Fibroblast of lung (primary cell): ENCODE measurements around the gene TMED9. TPM values are rescaled to one million over a fixed set of nuclear protein-coding genes. Genes with fewer than 3 reads are reported as not detected.
A peak's percentile ranks its signal among the peaks of the same experiment; 100 is the strongest.

Experiments
- DNase-seq, 2 donors: peaks; one replicate each; pipeline versions ENCODE4 v3.0.0 to v3.0.0-alpha.2; 2010; ENCODE audit warnings: low read depth in 2 of 2
- H2AFZ ChIP-seq: 2 replicates; pipeline ENCODE4 v1.5.1; 2012; ENCODE audit warnings: low read length, control low read depth, inconsistent platforms
- H3K27ac ChIP-seq: 2 replicates; pipeline ENCODE4 v1.5.1; 2011; ENCODE audit warnings: low read length, control low read depth; ENCODE audit not compliant: insufficient read depth
- H3K27me3 ChIP-seq: 2 replicates; pipeline ENCODE4 v1.5.1; 2011; ENCODE audit warnings: mild to moderate bottlenecking, low read length; ENCODE audit not compliant: control insufficient read depth, insufficient read depth
- H3K36me3 ChIP-seq: 2 replicates; pipeline ENCODE4 v1.5.1; 2011; ENCODE audit warnings: low read length; ENCODE audit not compliant: control insufficient read depth, insufficient read depth
- H3K4me1 ChIP-seq: 2 replicates; pipeline ENCODE4 v1.5.1; 2011; ENCODE audit warnings: low read length; ENCODE audit not compliant: control insufficient read depth, insufficient read depth; ENCODE audit errors: extremely low read depth
- H3K4me2 ChIP-seq: 2 replicates; pipeline ENCODE4 v1.5.1; 2011; ENCODE audit warnings: low read length, control low read depth; ENCODE audit not compliant: insufficient read depth; ENCODE audit errors: extremely low read depth
- H3K4me3 ChIP-seq, 4 experiments: fragments of 200-600 bp in 1 of 4; sonication (generic) in 1 of 4; replicated peaks in 1 of 4; 2 replicates each; pipeline ENCODE4 v1.5.1; 2011 to 2016; ENCODE audit warnings: low read length in 4 of 4, low read depth in 3 of 4, mild to moderate bottlenecking in 3 of 4, control low read depth in 2 of 4, inconsistent platforms in 1 of 4, mixed read lengths in 1 of 4; ENCODE audit not compliant: insufficient read depth in 1 of 4; ENCODE audit errors: control extremely low read depth in 1 of 4
- H3K79me2 ChIP-seq: 2 replicates; pipeline ENCODE4 v1.5.1; 2012; ENCODE audit warnings: mild to moderate bottlenecking, low read length, inconsistent platforms; ENCODE audit not compliant: control insufficient read depth, insufficient read depth
- H3K9ac ChIP-seq: 2 replicates; pipeline ENCODE4 v1.5.1; 2011; ENCODE audit warnings: mild to moderate bottlenecking, low read length, control low read depth; ENCODE audit not compliant: insufficient read depth
- H3K9me3 ChIP-seq: 2 replicates; pipeline ENCODE4 v1.5.1; 2012; ENCODE audit warnings: low read depth, low read length; ENCODE audit not compliant: control insufficient read depth, insufficient read depth
- H4K20me1 ChIP-seq: 2 replicates; pipeline ENCODE4 v1.5.1; 2011; ENCODE audit warnings: low read length; ENCODE audit not compliant: control insufficient read depth, insufficient read depth; ENCODE audit errors: extremely low read depth
- CTCF ChIP-seq, 2 donors: IDR thresholded peaks in 1 of 2; conservative IDR thresholded peaks in 1 of 2; 1 replicate in 1 of 2; 2 replicates in 1 of 2; pipeline ENCODE4 v1.5.1; 2011 to 2012; ENCODE audit warnings: low read length in 2 of 2, control low read depth in 1 of 2, inconsistent platforms in 1 of 2, low read depth in 1 of 2, mild to moderate bottlenecking in 1 of 2
- EZH2 ChIP-seq: IDR thresholded peaks from 2 replicates; pipeline ENCODE4 v1.5.1; 2012; ENCODE audit warnings: low read length, control low read depth, mild to moderate bottlenecking; ENCODE audit errors: missing control alignments
- polyA plus RNA-seq, 2 donors: library from polyadenylated mRNA; depleted of rRNA in 1 of 2; stranded (reverse) in 1 of 2; unstranded in 1 of 2; fragments of >200 nt; gene quantifications; 2 replicates each; pipeline ENCODE4 v1.2.1, GENCODE V29; 2011 to 2012; ENCODE audit warnings: missing spikeins in 1 of 2
- total RNA-seq: library from RNA; depleted of rRNA; stranded (reverse); fragments of >200 nt; gene quantifications from 2 replicates; pipeline ENCODE4 v1.2.1, GENCODE V29; 2014

TMED9 gene
- total and polyA plus RNA-seq, 2 donors (not counting 1 experiment from before 2014, with no cell fraction given): 139 to 355 TPM

DNA sequence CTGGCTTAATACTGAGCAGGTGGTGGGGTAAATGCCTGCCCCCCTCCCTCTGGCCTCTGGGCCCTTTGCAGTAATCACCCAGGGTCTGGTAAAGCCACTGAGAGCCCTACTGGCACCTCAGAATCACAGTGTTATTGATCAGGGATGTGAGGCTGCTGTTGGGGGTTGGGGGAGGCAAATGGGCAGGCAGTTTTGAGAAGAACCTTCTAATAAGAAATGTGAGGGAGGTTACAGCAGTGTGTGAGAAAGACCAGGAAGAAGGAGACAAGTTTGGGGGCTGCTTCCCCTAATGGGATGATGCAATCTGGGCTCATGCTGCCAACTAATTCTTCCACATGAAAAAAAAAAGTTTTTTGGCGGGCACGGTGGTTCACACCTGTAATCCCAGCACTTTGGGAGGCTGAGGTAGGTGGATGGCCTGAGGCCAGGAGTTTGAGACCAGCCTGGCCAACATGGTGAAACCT is 4.8 kb downstream of the TMED9 start:
- DNase-seq: no peak
- Histone ChIP-seq H3K9ac (no peak overlapping the region), H3K9me3 (no peaks in the 10 kb centered on the region), H3K4me2 (no peak overlapping the region), H3K4me3 (no peak overlapping the region), H3K79me2 (peaks cover 21% of the 10 kb centered on the region), H3K27me3 (no peaks in the 10 kb centered on the region), H3K4me1 (peaks cover 6% of the 10 kb centered on the region), H2AFZ (no peak overlapping the region), H3K27ac (no peak overlapping the region), H3K36me3 (peaks cover 29% of the 10 kb centered on the region), H4K20me1 (no peaks in the 10 kb centered on the region)
- TF ChIP-seq CTCF (conservative IDR thresholded peaks at IDR 0.05 in 1 of 2, IDR thresholded peaks at IDR 0.05 in 1 of 2; ENCODE audit: low read depth in 1 of 2, low read length in 2 of 2) (no peak), EZH2 (no peak)

GRCh38 chr5:177598477-177598876 is 6.5 kb downstream of the TMED9 start:
- Histone ChIP-seq H3K27me3 (no peaks in the 10 kb centered on the region), H3K79me2 (peaks cover 8% of the 10 kb centered on the region), H3K4me2 (no peak overlapping the region), H3K4me3 (no peak overlapping the region), H2AFZ (no peak overlapping the region), H3K9me3 (no peaks in the 10 kb centered on the region), H3K36me3 (peaks cover 26% of the 10 kb centered on the region), H3K4me1 (peaks cover 2% of the 10 kb centered on the region), H3K9ac (no peak overlapping the region), H4K20me1 (no peaks in the 10 kb centered on the region), H3K27ac (no peak overlapping the region)
- peak in 1 of 2 donors; percentile 18 for DNase-seq
- TF ChIP-seq CTCF (conservative IDR thresholded peaks at IDR 0.05 in 1 of 2, IDR thresholded peaks at IDR 0.05 in 1 of 2; ENCODE audit: low read depth in 1 of 2, low read length in 2 of 2): no peak
- no peak for TF ChIP-seq EZH2

DNA sequence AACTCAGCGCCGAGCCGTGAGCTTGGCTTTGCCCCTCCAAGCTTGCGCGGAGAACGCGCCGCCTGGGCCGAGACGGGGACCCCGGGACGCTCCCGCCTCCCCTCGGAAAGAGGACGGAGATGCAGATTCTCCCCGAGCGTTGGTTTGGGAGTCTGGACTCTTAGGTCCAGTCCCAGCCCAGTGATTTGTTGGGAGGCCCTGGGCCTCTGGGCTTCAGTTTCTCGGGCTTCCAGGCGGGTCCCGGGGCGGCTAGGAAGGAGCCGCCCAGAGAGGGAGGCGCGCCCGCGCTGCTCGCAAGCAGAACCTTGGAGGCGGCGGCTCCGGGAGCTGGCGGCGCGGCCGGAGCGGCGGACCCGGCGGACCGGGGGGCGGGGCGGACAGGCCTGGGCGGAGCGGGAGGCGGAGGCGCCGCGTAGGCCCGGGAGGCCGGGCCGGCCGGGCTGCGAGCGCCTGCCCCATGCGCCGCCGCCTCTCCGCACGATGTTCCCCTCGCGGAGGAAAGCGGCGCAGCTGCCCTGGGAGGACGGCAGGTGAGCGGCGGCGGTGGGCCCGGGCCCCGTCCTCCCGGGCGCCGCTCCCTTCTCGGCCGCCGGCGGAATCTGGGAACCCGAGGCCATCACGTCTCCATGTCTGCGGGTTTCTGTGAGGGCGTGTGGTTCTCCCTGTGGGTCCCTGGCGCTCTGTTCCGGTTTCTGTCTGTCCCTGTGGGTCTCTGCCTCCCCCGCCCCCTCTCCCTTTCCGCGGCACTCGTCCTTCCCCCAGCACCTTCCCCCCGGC is 7.9 kb downstream of the TMED9 start, which contains the start of gene B4GALT7:
B4GALT7 (plus strand) TSS at position 402 of the 777 bp plus-strand sequence; CDS start at position 481, 79 bp downstream.
- Histone ChIP-seq H4K20me1 (no peaks in the 10 kb centered on the region), H3K4me2 (peak within 1 kb of the TSS; percentile 92), H3K27ac (peak within 1 kb of the TSS; percentile 79), H3K79me2 (peaks cover 2% of the 10 kb centered on the region), H3K9me3 (no peaks in the 10 kb centered on the region), H3K4me3 (peak within 1 kb of the TSS; percentile 66 to 94 (median 75)), H3K4me1 (no peaks in the 10 kb centered on the region), H2AFZ (peak within 1 kb of the TSS; percentile 85), H3K9ac (peak within 1 kb of the TSS; percentile 87), H3K27me3 (no peaks in the 10 kb centered on the region), H3K36me3 (peaks cover 13% of the 10 kb centered on the region)
- peak; percentile 70 to 74 for DNase-seq
- TF ChIP-seq CTCF (conservative IDR thresholded peaks at IDR 0.05 in 1 of 2, IDR thresholded peaks at IDR 0.05 in 1 of 2; ENCODE audit: low read depth in 1 of 2, low read length in 2 of 2) (no peak), EZH2 (no peak)
